GM04503 (cell line): Measurements from ENCODE around the gene HSF4.

ENCODE experiments used
- DNase-seq: peaks from one replicate; pipeline ENCODE4 v3.0.0-alpha.2; 2012; ENCODE audit warnings: low read depth

HSF4 gene

DNA sequence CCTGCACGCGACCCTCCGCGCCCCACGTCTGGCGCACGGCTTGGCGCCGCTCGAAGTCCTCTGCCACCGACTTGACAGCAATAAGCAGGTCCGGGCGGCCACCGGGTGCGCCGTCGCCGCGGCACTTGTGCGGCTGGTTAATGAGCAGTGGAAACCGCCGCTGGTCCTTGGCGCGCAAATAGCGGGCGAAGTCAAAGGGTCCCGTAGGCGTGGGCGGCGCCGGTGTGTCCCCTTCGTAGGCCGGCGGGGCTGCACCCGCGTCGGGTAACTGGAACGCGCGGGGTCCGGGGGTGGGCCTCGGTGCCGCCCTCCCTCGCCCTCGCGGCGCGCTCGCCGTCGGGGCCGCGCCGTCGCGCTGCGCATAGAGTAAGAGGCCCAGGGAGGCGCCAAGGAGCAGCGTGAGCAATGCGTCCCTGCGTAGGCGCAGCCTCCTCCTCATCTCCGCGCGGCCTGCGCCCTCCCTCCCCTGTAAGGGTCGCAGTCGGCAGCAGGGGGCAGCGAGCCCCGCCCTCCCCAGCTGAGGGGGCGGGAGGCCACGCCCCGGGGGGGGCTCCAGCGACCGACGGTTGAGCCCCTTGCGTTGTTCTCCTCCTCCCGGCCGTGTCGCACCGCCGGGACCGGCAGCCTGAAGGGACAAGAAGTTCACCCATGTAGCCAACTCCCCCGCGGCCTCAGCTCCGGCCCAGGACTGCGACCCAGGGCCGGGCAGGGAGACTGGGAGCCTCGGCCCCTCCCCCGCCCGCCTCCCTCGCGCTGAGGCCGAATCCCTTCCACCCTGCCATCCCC, 14.3 kb upstream of the HSF4 start:
- DNase-seq: no peak

DNA sequence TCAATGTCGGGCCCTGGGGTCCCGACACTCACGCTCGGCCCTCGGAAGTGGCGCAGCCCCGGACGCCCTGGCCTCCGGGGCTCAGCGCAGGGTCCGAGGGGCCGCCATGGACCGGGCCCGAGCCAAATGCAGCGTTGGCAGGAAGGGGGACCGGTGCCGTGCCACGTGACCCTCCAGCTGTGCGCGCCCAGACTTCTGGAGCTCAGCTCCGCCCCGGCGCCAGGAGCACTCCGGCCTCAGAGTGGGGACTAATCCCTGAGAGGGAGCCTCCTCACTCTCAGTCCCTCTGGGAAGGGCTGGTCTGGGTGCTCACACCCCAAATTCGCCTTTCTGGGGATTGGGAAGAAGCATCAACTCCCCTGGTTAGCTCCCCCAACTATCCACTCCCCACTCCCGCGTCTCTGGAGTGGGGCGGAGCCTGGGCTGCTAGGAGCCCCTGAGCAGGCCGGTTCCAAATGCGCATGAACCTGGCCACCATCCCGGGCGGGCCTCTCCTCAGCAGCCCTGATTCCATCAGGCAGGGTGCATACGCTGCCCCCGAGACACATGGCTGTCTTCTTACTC, 13.6 kb upstream of the HSF4 start, which contains the start of gene B3GNT9:
TSS of gene B3GNT9 (minus strand) at position 166 of the 564 bp plus-strand sequence. CDS start 513 bp downstream, outside the sequence.
- peak; percentile 51 for DNase-seq

DNA sequence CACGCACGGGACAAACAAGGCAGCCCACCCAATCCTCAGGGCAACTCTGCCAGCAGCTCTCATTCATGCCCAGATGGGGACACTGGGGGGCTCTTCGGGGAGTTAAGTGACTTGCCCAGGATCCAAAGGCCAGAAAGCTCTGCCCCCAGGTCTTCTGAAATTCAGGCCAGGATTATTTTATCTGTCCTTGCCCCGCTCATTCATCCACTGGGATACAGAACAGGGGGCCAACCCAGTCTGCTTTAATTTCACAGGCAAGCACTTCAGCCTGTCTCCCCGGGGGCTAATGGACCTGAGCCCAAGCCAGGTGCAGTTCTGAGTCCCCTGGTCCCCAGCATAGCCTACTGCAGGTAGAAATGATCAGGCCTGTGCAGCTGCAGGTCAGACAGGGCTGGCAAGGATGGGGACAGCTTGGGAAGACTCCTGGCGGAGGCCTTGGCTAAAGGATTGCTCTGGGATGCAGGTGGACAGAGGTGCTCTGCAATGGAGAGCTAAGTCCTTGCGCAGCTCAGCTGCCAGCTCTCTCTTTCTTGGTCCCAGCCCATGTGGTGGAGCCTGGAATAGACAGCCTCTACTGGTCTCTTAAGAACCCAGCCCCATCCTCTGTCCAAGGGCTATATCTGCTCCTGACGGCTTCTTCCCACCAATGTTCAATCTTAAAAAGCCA, 13.0 kb upstream of the HSF4 start:
- no peak for DNase-seq

DNA sequence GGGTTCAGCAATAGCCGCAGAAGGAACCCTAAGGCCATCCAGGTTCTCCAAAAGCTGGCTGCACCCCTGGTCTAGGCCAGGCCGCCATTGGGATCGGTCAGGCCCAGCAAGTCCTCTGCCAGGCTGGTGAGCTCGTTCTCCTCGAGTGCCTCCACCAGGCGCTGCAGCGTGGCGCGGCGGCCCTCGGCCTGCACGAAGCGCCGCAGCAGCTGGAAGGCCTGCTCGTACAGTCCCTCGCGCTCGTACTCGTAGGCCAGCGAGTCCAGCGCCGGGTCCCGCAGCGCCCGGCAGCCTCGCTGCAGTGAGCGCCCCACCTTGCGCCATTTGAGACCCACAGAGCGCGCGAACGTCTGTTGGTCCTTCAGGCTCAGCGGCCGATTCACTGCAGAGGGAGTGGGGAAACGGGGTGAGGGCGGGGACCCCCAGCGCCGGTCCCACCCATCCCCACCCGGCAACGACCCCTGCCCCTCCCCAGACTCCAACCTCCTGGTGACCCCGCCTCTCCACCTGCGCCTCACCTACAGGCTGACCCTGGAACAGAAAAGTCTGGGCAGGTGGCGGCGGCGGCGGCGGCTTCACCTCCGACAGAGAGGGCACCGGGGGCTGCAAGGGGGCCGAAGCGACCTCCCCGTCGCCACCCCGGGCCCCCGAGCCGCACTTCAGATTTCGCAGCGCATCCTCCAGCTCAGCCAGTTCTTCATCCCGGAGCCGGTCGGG, 9.8 kb upstream of the HSF4 start:
- DNase-seq: no peak

DNA sequence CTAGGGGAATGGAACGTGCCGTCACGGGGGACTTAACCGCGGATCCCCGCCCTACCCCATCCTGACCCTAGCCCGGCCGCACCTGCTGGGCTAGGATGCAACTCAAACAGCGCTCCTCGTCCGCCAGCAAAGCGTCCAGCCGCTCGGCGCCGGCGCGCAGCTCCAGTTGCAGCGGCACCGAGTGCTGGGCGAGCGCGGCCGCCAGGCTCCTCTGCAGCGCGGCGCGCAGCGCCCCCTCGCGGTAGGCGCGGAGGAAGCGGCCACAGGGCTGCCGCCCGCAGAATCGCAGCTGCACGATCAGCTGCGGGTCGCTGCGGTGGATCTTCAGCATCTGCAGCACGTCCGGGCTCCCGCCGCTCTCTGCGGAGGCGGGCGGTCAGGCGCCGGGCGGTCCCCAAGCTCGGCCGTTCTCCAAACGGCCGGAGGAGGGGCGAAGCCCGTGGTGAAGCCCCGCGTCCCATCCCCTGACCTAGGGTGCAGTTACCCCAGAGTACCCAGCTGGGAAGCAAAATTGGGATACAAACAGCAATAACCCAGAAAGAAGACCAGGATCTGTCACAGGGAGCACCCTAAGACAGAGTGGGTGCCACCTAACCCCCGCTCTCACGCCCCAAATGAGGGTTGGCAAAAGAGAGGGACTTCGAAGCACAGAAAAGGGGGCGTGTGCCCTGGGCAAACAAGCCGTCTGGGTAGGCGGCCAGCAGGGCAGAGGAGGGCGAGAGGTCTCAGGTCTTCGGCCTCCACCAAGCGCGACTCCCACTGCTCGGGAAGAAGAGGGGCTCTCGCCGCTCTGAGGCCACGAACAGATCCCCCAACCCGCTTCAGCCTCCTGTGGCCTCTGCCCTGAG, 9.0 kb upstream of the HSF4 start:
- no peak for DNase-seq

DNA sequence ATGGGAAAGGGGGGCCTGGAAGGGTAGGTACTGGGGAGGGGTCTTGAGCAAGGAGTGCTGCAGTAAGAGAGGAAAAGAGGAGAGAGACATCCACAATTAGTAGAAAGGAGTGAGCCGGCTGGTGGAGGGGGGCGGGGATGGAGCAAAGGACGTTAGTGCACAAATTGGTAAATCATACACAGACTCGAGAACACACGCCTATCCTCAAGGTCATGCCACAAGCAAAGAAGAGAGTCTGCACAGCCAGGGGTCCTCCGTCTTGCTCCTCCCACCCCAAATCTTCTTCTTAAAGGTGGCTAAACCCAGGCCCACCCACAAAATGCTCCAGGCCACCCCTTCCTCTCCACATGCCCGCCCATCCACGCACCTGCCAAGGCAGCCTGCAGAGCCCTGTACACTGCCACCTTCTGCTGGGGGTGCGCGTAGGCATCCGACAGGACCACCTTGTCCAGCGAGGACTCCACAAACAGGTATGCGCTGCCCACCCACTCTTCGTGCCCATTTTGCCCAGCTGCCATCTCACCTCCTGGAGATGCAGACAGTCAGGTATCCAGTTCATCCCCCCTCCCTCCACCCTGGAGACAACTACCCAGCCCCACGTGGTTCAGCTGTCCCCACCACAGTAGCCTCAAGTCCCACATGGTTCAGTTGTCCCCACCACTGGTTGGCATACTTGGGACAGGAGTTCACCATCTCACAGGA, 8.3 kb upstream of the HSF4 start:
- no peak for DNase-seq

DNA sequence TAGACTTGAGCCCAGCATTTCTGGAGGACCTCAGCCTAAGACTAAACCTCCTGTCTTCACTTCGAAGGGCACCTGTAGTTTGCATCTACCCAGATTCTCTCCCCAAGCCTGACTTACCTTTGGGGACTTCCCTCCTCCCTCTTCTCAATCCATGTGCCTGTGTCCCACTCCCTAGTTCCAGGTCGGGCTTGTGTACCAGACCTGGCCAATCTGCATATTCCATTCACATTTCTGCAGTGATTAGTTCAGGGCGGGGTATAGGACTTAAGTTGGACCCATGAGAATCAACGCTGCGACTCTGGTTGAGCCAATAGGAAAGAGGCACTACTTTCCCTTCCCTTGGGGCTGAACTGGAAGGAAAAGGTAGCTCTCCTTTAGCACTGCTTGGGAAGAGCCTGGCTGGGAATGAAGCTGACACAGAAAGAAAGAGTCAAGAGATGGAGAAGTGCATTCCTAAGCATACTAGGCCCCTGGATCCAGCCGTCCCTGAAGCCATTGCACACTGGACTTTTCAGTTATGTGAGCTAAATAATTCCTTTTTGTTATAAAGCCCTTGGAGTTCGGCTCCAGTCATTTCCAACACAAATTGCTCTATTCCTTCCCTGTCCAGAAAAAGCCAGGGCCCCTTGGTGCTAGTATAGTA, 7.3 kb upstream of the HSF4 start:
- DNase-seq: no peak

DNA sequence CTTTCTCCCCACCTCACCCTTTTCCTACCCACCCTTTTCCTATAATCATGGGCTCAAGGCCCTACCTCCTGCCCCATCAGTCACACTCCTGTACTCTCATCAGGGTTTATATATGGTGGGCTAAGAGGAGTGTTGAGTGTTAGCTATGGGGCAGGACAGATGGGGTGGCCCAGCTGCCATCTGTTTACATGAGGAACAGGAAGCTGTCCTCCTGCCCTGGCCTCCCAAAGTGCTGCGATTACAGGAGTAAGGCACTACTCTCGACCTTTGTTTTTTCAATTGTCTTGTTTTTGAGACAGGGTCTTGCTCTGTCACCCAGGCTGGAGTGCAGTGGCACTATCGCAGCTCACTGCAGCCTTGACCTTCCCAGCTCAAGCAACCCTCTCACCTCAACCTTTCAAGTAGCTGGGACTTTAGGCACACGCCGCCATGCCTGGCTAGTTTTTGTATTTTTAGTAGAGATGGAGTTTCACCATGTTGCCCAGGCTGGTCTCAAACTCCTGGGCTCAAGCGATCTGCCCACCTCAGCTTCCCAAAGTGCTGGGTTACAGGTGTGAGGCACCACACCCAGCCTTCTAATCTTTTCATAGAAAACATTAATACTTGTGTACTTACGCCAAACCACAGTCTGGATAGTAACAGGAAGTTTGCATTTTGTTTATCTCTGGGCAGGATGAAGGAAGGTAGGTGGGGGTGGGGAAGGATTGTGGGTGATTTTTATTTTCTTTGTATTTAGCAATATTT, 6.5 kb upstream of the HSF4 start:
- DNase-seq: no peak

DNA sequence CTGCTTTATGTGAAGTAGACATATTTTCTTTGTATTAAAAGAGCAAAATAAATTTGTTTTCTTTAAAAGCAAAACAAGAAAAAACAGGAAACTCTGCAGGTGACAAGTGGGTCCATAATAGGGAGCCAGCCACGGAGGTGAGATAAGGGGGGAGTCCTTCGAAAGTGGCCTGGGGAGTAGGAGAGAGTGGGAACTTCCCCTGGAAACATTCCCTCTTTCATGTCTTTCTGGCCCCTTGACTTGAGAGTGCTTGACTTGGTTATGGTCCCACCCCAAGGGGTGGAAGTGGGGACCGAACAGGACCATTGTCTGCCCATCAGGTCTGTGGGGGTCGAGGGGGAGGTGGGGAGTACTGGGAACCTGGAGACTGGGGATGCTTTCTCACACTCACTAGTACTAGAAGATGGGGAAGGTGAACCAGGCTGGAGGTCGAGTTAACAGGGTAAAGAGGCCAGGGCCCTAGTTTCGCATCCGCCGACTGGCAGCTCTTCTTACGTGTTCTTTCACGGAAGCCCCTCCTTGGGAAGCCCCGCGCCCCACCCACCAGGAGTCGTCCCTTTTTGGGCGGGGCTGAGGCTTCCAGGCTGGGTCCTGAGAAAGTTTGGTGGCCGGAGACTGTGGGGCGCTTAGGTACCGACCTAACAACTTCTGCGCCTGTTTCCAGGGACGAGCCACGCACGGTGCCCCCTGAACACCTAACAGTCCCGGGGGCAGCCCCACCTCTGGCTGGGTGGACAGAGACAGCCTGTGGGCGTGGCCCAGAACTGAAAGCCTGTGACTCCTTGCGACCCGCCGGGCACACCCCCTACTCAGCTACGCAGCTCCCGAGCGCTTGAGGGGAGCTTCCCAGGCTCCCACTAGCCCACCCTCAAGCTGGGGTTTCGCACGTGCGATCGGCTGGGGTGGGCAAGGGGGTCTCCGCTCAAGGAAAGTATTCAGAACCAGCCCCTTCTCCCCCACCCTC, 5.6 kb upstream of the HSF4 start:
- DNase-seq: no peak

DNA sequence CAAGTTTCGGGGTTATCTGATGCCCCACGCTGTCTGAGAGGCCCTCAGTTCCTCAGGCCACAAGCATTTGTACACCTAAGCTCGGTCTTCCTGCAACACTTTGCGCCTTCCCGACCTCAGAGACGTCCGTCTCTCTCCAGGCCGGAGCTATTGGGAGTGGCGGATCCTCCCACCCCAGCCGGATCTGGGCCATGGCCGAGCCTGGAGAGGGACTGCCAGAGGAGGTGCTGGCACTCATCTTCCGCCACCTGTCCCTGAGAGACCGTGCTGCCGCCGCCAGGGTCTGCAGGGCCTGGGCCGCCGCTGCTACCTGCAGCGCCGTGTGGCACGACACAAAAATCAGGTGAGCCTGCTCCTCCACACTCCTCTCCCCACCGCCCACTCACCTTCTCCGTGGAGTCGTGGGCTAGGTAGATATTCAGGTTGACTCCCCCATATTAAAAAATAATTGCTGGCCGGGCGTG, 2.9 kb upstream of the HSF4 start:
- DNase-seq: no peak

DNA sequence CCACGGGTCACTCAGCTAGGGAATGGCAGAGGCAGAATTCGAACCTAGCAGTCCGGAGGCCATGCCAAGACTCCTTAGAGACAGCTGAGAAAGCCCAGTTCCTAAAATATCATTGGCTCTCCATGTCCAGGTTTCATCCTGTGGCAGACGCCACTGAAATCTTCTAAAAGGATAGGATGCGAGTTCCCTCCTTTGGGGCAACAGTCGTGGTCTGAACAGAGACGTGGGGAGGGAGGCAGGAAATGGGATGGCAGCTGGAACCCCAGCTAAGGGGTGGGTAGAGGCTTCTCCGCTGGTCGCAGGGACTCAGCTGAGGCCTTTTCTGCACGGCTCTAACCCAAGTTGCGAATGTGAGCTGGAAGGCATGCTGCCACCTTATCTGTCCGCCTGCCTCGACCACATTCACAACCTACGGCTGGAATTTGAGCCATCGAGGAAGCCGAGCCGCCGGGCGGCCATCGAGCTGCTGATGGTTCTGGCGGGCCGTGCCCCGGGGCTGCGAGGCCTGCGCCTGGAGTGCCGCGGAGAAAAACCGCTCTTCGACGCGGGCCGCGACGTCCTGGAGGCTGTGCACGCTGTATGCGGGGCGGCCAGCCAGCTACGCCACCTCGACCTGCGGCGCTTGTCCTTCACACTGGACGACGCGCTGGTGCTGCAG, 1.9 kb upstream of the HSF4 start:
- no peak for DNase-seq

DNA sequence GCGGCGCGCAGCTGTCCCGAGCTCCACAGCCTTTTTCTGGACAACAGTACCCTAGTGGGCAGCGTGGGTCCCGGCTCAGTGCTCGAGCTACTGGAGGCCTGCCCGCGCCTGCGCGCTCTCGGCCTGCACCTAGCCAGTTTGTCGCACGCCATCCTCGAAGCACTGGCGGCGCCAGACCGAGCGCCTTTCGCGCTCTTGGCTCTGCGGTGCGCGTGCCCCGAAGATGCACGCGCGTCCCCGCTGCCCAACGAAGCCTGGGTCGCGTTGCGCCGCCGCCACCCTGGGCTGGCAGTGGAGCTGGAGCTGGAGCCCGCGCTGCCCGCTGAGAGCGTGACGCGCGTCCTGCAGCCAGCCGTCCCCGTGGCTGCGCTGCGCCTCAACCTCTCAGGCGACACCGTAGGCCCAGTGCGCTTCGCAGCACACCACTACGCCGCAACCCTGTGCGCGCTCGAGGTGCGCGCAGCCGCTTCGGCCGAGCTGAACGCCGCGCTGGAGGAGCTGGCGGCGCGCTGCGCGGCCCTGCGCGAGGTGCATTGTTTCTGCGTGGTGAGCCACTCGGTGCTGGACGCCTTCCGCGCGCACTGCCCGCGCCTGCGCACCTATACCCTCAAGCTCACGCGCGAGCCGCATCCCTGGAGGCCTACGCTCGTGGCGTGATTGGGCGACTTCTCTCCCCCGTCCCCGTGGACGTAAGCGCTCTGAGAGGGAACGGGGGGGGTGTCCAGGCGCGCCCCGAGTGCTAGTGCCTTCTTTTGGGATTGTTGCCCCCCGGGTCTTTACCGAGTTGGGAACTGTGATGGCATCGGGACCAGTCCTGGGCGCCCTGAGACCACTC, 1.2 kb upstream of the HSF4 start:
- DNase-seq: no peak

DNA sequence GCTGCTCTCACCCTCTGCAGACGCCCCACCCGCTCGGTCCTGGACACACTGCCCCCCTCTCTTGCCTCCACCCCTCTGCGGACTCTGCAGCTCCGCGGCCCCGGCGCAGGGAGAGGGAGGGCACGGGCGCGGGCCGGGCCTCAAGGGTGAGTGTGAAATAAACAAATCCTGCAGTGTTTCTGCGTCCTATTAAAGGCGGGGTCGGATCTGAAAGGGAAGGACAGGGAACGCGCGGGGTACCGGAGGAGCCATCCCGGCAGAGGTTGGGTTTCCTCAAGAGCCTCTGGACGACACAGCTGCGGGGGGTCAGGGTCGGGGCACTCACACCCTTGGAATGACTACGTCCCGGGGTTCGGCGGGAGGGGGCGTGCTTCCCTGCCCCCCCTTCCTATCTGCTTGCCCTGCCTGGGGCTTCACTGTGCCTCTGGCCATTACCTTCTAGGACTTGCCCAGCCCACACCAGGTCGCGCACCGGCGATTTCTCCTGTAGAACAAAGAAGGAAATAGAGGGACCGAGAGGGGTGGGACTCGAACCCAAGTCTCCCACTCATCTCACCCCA, 466 bp upstream of the HSF4 start:
- no peak for DNase-seq

DNA sequence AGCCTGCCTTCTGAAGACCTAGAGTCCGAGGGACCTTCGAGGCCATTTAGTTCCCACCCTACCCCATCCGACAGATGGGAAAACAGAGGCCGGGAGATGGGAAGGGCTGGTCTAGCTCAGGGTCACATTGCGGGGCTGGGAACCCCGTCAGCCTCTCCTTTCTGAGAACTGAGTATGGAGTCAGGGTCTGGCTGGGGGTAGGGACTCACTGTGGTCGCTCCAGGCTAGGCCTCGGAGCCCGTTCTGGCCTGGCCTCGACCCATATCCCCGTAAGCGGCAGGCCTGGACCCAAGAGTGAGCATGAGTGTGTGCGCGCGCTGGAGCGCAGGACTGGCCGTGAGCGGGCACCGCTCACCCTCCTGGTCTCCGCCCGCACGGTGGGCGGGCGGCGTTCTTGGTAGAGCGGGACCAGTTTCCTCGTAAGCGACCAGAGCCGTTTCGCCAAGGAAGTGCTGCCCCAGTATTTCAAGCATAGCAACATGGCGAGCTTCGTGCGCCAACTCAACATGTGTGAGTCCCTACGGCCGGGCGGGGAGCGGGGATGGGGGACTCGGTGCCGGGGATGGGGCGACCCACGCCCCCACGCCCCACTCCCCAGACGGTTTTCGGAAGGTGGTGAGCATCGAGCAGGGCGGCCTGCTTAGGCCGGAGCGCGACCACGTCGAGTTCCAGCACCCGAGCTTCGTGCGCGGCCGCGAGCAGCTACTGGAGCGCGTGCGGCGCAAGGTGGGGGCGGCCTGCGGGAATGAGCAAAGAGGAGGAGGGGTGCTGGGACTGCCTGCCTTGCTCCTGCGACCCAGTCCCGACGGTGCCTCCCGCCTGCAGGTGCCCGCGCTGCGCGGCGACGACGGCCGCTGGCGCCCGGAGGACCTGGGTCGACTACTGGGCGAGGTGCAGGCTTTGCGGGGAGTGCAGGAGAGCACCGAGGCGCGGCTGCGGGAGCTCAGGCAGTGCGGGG, 855 bp downstream of the HSF4 start:
- DNase-seq: no peak

DNA sequence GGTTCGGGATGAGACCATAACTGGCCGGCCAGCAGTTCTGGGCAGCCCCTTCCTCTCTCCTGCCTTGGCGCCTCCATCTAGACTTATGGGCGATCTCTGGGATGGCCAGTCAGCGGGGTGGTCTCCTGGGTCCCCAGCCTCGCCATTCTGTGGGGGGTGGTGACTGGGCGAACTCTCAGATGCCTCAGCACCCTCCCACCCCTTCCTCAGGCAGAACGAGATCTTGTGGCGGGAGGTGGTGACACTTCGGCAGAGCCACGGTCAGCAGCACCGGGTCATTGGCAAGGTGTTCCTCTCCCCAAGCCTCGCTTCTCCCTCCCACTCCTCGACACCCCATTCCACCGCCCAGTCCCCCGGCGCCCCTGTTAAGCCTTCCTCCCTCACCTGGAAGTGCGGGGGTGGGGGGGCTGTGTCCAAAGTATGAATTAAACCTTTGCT, 1.6 kb downstream of the HSF4 start:
- no peak for DNase-seq
